Vagina (tissue), 2 donors: ENCODE results near the gene KIF16B. TPM values are rescaled to one million over a fixed set of nuclear protein-coding genes. Genes with fewer than 3 reads are reported as not detected.

Experiments
- DNase-seq, 2 donors: peaks; one replicate each; pipeline ENCODE4 v3.0.0-alpha.2; 2017; ENCODE audit errors: extremely low spot score in 2 of 2
- H3K27ac ChIP-seq: fragments of 200-600 bp; sonication (generic); one replicate; pipeline ENCODE4 v1.5.1; 2019
- H3K27me3 ChIP-seq: fragments of 200-600 bp; sonication (generic); one replicate; pipeline ENCODE4 v1.5.1; 2019
- H3K36me3 ChIP-seq, 2 donors: fragments of 200-600 bp; sonication (generic); one replicate each; pipeline ENCODE4 v1.5.1; 2017 to 2019
- H3K4me1 ChIP-seq: fragments of 200-600 bp; sonication (generic); one replicate; pipeline ENCODE4 v1.5.1; 2019
- H3K4me3 ChIP-seq, 2 donors: fragments of 200-600 bp; sonication (generic); 1 replicate in 1 of 2; 2 replicates in 1 of 2; pipeline ENCODE4 v1.5.1; 2016 to 2019
- H3K9me3 ChIP-seq: fragments of 200-600 bp; sonication (generic); one replicate; pipeline ENCODE4 v1.5.1; 2019
- POLR2A ChIP-seq, 2 donors: fragments of 450-650 bp; IDR thresholded peaks; one replicate each; pipeline ENCODE4 v1.6.1; 2017; ENCODE audit warnings: antibody characterized with exemption in 2 of 2, mild to moderate bottlenecking in 2 of 2, moderate library complexity in 2 of 2
- POLR2AphosphoS5 ChIP-seq, 2 donors: sonication (generic); formaldehyde crosslinking; IDR thresholded peaks; one replicate each; pipeline ENCODE4 v1.9.0; 2017; ENCODE audit warnings: antibody characterized with exemption in 2 of 2, mild to moderate bottlenecking in 2 of 2, low read depth in 1 of 2; ENCODE audit not compliant: insufficient read depth in 1 of 2
- intact Hi-C: fragments of 100-400 bp; cut with DNase I; formaldehyde crosslinking; loops from one replicate; pipeline ENCODE4 v1.15.1; 2023
- total RNA-seq: library from RNA; depleted of rRNA; stranded (reverse); fragments of >200 nt; gene quantifications from one replicate; pipeline ENCODE4 v1.2.3, GENCODE V29; 2016
- TF ChIP-seq, protein P1 (sequence below), 3 experiments: fragments of 450-650 bp in 2 of 3; fragments of 200-600 bp in 1 of 3; sonication (generic) in 1 of 3; IDR thresholded peaks; one replicate each; pipeline ENCODE4 v1.5.1; 2017 to 2019; ENCODE audit warnings: antibody characterized with exemption in 3 of 3, mild to moderate bottlenecking in 2 of 3, moderate library complexity in 2 of 3

The KIF16B gene
- total RNA-seq, 1 donor from 2014 or later: 27.7 TPM

DNA sequence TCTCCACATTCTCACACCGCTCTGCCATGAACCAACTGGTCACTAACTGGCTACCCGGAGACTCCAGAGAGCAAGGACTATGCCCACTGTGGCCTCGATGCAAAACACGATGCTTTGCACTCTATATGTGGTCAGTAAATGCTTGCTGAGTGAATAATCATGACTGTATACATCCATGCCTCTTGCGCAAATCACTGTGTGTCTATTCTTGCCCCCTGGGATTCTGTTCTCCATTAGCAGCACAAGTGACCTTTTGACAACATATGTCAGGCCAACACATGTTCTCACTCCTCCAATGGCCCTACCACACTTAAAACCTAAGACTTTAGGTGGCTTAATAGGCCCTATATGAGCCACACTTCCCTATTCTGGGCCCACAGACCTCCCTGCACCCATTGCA lies 16.9 kb downstream of the KIF16B start:
- TF ChIP-seq POLR2AphosphoS5 (IDR thresholded peaks at IDR 0.05; ENCODE audit: insufficient read depth in 1 of 2, low read depth in 1 of 2) (no peak), POLR2A (IDR thresholded peaks at IDR 0.05) (no peak)
- TF ChIP-seq, protein P1, sequence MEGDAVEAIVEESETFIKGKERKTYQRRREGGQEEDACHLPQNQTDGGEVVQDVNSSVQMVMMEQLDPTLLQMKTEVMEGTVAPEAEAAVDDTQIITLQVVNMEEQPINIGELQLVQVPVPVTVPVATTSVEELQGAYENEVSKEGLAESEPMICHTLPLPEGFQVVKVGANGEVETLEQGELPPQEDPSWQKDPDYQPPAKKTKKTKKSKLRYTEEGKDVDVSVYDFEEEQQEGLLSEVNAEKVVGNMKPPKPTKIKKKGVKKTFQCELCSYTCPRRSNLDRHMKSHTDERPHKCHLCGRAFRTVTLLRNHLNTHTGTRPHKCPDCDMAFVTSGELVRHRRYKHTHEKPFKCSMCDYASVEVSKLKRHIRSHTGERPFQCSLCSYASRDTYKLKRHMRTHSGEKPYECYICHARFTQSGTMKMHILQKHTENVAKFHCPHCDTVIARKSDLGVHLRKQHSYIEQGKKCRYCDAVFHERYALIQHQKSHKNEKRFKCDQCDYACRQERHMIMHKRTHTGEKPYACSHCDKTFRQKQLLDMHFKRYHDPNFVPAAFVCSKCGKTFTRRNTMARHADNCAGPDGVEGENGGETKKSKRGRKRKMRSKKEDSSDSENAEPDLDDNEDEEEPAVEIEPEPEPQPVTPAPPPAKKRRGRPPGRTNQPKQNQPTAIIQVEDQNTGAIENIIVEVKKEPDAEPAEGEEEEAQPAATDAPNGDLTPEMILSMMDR (IDR thresholded peaks at IDR 0.05): no peak
- DNase-seq: no peak
- H3K4me3 ChIP-seq: no peak overlapping the region
- H3K9me3 ChIP-seq: no peaks in the 10 kb centered on the region
- H3K27ac ChIP-seq: no peak overlapping the region
- H3K4me1 ChIP-seq: peaks cover 37% of the 10 kb centered on the region
- no peaks in the 10 kb centered on the region for H3K36me3 ChIP-seq
- intact Hi-C loops: no loop called here
- no peaks in the 10 kb centered on the region for H3K27me3 ChIP-seq

DNA sequence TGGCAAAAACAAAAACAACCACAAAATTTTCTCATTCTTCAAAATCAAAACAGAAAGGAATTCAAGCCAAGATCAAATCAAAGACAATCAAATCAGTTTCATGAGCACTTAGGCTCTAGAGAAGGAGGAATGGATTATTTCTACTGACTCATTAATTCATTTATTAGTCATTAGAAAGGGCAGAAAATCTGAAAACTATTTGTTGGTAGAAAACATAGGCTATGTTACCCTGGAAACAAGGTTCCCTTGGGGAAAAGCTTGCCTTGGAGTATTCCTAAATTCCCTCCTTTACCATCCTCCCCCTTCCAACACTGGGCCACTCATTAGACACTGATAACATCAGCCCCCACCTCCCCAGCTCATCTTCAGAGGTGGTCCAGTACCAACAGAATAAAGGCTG lies 17.5 kb downstream of the KIF16B start:
- intact Hi-C loops: no loop called here
- Histone ChIP-seq H3K27me3 (no peaks in the 10 kb centered on the region), H3K36me3 (no peaks in the 10 kb centered on the region), H3K27ac (no peak overlapping the region), H3K9me3 (no peaks in the 10 kb centered on the region), H3K4me3 (no peak overlapping the region), H3K4me1 (peaks cover 37% of the 10 kb centered on the region)
- TF ChIP-seq POLR2AphosphoS5 (IDR thresholded peaks at IDR 0.05; ENCODE audit: insufficient read depth in 1 of 2, low read depth in 1 of 2): no peak
- TF ChIP-seq POLR2A (IDR thresholded peaks at IDR 0.05): no peak
- TF ChIP-seq, protein P1 (IDR thresholded peaks at IDR 0.05): no peak
- DNase-seq: no peak

DNA sequence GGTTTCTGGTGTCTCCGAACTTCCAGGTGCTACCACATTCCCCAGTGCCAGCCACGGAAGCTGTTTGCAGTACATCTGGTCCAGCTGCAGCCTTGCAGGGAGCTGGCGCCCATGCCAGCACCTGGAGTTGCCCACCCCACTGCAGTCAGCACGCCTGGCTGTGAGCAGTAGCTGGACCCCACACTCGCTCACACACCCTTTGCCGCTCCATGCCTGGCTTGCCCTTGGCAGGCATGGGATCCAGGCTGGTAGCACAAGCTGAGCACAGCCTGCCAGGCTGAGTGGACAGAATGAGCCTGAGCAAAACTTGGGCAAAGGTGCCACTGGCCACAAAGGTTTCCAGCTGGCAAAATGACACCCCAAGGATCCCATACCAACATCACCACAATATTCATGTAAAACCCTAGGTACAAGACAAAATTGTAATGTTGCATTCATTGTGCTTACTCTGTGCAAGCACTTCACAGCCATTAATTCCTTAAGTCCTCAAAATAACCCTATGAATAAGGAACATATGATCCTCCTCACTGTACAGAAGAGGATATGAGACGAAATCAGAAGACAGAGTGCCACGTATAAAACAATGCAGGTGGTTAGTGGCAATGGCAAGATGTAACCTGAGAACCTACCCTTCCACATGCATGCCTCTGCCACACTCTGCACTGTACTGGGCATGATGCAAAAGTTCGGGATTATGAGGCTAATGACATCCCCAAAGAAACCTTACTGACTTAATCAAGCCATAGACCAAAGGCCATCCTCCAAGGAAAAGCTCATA lies 18.3 kb downstream of the KIF16B start:
- no peak overlapping the region for H3K27ac ChIP-seq
- no peak for DNase-seq
- H3K4me1 ChIP-seq: peaks cover 37% of the 10 kb centered on the region
- intact Hi-C loops: no loop called here
- H3K4me3 ChIP-seq: no peak overlapping the region
- H3K27me3 ChIP-seq: no peaks in the 10 kb centered on the region
- H3K36me3 ChIP-seq: no peaks in the 10 kb centered on the region
- TF ChIP-seq POLR2AphosphoS5 (IDR thresholded peaks at IDR 0.05; ENCODE audit: insufficient read depth in 1 of 2, low read depth in 1 of 2) (no peak), POLR2A (IDR thresholded peaks at IDR 0.05) (no peak)
- TF ChIP-seq, protein P1 (IDR thresholded peaks at IDR 0.05): no peak
- no peaks in the 10 kb centered on the region for H3K9me3 ChIP-seq

DNA sequence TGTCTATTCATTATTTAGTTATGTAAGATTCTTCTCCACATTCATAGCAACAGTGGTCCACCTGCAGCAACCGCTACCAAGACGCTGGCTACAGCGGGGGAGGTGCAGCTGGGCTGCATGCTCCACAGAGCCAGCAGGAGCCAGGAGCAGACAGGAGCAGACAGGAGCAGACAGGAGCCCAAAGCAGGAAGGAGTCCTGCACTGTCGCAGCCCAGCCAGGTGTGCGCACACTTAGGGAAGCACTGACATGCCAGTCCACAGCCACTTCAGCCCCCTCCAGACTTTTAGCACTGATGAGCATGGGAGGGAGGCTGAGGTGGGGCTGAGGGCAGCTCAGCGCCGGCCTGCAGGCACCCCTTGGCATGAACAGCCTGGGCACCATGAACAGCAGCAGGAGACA lies 19.6 kb downstream of the KIF16B start:
- no peaks in the 10 kb centered on the region for H3K36me3 ChIP-seq

DNA sequence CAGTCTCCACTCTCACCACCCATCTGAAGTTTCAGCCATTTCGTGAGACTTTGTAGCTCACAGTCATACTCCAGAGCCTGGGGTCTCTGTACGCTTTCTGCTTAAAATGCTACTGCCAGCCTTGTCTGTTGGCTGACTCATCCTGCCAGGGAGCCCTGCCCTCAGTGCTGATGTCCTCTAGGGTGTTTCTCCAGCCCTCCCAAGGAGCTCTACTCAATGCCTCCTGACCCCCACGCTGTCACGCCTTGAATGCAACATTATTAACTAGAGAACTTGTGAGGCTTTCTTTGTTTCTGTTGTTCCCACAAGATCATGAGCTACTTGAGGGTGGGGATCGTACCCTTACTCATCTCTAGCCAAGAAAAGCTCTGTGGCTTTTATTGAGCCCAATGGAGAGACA lies 20.1 kb downstream of the KIF16B start:
- no peak for TF ChIP-seq POLR2AphosphoS5 (IDR thresholded peaks at IDR 0.05; ENCODE audit: insufficient read depth in 1 of 2, low read depth in 1 of 2)
- H3K36me3 ChIP-seq: no peaks in the 10 kb centered on the region
- H3K9me3 ChIP-seq: no peaks in the 10 kb centered on the region
- no peak for DNase-seq
- no peak overlapping the region for H3K27ac ChIP-seq
- H3K27me3 ChIP-seq: no peaks in the 10 kb centered on the region
- intact Hi-C loops: no loop called here
- no peak overlapping the region for H3K4me3 ChIP-seq
- H3K4me1 ChIP-seq: peaks cover 37% of the 10 kb centered on the region

More for the DNA sequence above, 19.6 kb downstream of the KIF16B start:
- no peaks in the 10 kb centered on the region for H3K27me3 ChIP-seq
- DNase-seq: no peak
- peaks cover 37% of the 10 kb centered on the region for H3K4me1 ChIP-seq
- H3K9me3 ChIP-seq: no peaks in the 10 kb centered on the region
- no peak overlapping the region for H3K4me3 ChIP-seq
- TF ChIP-seq POLR2AphosphoS5 (IDR thresholded peaks at IDR 0.05; ENCODE audit: insufficient read depth in 1 of 2, low read depth in 1 of 2) (no peak), POLR2A (IDR thresholded peaks at IDR 0.05) (no peak)
- TF ChIP-seq, protein P1 (IDR thresholded peaks at IDR 0.05): no peak
- no peak overlapping the region for H3K27ac ChIP-seq
- intact Hi-C loops: no loop called here
